ENCODE results near the gene ZNF628.
"Not testable (repeated sequence)": the region's sequence is repeated elsewhere in the genome, so short reads cannot be mapped to it uniquely, and the experiment has no call there.

GRCh38 chr19:55448175-55448490 is 28.3 kb upstream of the ZNF628 start:
- TF ChIP-seq CTCF (IDR thresholded peaks at IDR 0.05 in 8 of 11, conservative IDR thresholded peaks at IDR 0.05 in 3 of 11); POLR2AphosphoS5 (IDR thresholded peaks at IDR 0.05): not testable (repeated sequence)

Data from spleen (tissue), 7 donors.